SW 1271 (cell line): Measurements from ENCODE around the gene STAG3.

Experiments used
- DNase-seq, 2 experiments: peaks; one replicate each; lab custom pipeline; 2025; lab: John Stamatoyannopoulos, UW

Gene STAG3

GRCh38 chr7:100155553-100156317 is 22.0 kb upstream of the STAG3 start:
- no peak for DNase-seq

DNA sequence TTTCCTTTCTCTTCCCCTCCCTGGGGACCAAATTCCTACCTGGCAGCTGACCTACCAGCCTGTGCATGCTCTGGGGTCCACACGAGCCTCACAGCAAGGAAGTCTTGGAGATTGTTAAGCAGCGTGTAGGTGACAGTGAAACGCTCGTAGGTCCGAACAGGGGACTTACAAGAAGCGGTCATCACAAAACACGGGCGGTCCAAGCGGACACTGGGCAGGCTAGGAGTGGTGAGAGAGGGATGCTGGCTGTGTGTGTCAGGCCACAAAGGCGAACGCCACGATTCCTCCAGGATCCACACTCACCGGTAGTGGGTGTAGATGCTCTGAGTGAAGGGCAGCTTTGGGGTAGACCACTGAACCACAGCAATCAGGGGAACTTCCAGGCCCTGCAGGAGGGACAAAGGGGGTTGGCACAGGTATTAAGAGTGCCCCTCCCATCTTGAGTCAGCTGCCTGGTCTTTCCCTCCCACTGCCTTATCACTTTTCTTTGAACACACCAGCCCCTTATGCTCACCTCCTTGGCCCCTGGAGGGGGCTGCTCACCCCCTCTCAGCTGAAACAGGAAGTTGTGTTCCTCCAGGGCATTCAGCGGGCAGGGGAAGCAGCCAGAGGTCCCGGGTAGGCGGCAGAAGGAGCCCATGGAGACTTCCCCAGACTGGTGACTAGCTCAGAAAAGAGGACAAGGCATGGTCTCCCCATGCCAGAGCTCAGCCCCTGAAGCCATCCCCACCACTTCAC is 21.2 kb upstream of the STAG3 start:
- no peak for DNase-seq

DNA sequence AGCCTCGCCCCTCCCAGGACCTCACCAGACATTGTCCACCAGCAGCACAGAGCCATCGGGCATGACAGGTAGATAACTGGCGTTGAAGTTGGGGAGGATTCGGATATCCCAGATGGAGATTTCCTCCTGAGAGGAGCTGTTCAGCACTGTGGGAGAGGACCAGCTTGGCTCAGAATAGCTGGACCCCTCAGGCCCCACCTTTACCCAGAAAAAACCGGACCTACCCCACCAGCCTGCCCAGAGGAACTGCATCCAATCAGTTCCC is 20.7 kb upstream of the STAG3 start:
- DNase-seq, result no peak

DNA sequence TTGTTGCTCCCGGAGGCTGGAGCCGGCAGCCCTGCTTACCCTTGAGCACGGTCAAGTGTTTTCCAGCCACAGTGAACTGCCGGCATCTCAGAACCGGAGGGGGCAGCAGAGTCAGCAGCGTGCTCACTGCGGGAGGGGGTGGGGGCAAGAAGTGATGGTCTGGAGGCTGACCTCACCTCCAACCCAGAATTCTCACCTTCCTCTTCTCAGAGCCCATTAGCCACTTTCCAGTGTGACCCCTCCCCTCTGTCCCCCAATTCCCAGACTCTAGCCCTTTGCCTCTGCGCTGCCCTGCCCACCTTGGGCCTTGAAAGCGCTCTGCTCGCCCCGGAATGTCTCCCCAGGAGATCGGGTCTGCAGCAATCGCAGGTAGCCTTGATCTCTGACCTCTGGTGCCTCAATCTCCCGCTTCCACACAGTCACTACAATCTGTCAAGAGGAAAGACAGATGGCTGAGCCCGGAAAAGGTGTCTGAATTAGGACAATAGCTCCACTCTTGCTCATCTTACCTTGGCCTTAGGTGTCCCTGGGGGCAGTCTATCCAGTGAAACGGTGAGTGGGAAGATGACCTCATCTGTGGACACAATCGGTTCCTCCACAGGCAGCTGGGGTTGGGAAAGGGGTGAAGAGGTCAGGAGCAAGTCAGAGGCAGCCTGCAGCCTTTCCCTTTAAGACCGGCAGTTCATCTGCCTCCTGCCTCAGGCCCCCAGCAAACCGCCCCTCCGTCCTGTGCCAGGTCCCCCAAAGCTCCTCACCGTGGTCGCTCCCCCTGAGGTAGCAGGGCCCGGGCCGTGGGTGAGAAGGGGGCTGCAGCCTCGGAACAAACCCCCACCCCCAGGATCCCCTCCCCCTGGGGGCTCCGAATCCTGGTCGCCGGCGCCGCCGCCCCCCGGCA is 20.1 kb upstream of the STAG3 start:
- peak in 1 of 2 experiments; percentile 30 for DNase-seq

DNA sequence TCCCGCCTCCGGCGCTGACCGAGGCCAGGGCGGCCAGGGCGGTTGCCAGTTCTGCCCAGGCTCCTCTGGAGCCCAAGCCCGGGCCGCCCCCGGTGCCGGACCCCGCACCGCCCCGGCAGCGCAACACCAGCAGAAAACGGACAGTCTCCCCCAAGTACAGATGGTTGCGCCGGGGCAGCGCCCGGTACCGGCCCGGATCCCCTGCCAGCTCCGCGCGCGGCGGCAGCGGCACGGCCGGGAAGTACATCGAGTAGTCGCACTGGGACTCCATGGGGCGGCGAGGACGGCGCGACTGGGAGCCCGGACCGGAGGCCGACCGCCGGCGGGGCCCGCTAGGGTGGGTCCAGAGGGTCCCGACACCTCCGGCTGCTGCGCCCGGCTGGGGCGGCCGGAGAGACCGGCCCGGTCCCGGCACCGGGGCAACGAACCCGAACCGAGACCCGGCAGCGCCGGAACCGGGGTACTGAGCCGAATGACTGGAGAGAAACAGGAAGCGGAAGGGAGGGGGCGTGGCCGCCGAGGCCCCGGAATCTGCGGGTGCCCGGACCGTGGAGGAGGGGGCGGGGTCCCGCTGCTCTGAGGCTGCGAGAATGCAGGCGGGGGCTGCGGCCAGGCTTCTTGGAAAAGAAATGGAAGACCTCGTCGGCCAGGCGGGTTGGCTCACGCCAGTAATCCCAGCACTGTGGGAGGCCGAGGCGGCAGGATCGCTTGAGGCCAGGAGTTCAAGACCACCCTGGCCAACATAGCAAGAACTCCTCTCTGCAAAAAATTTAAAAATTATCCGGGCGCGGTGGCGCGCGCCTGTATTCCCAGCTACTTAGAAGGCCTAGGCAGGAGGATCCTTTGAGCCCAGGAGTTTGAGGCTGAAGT is 19.3 kb upstream of the STAG3 start, which contains the start of gene TRAPPC14:
TRAPPC14 (minus strand) TSS at position 495 of the 870 bp plus-strand sequence; CDS start at position 271, 224 bp downstream.
- DNase-seq, result peak in 1 of 2 experiments; percentile 79

- DNase-seq, result no peak
Measured at GRCh38 chr7:100159099-100159623, 18.6 kb upstream of the STAG3 start.

- no peak for DNase-seq
Measured at GRCh38 chr7:100160067-100160466, 17.7 kb upstream of the STAG3 start.

- no peak for DNase-seq
Measured at GRCh38 chr7:100163006-100163531, 14.6 kb upstream of the STAG3 start.

DNA sequence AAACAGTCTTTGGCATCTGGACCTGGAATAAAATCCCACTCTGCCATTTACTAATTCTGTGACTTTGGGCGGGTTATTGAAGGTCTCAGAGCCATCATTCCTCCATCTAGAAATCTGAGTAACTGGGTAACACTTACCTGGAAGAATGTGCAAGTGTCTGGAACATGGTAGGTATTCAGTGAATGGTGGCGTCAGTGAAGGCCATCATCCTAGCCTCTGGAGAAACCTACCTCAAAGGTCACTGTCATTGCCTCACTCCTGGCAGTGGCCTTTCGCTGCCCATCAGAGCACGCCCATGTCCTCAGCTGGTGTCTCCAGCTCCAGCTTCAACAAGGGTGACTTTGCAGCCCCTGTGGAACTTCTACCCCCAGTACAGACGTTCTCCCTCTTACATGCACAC is 13.8 kb upstream of the STAG3 start:
- DNase-seq, result no peak

- DNase-seq, result no peak
Measured at GRCh38 chr7:100166317-100166940, 11.3 kb upstream of the STAG3 start.

GRCh38 chr7:100166970-100167911 is 10.5 kb upstream of the STAG3 start:
- no peak for DNase-seq

DNA sequence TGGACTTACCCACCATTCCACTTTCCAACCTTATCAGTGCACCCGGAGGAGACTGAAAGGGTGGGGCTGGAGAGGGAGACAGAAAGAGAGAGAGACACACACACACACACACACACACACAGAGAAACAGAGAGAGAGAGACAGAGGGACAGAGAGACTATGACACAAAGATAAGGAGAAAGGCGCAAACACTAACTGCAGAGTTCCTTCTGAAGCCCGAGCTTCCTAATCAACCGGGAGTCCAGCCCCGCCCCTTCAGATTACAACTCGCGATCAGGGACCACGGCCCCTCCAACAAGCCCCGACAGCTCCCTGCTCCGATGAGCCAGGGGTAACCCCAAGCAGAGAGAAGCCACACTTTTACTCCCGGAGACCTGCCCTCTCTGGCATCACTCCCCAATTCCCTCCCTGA is 9.8 kb upstream of the STAG3 start:
- DNase-seq, result no peak

GRCh38 chr7:100169147-100169850 is 8.4 kb upstream of the STAG3 start:
- DNase-seq, result no peak

- no peak for DNase-seq
Measured at GRCh38 chr7:100170101-100170897, 7.4 kb upstream of the STAG3 start.

GRCh38 chr7:100171087-100171681 is 6.5 kb upstream of the STAG3 start:
- DNase-seq, result no peak

- no peak for DNase-seq
Measured at GRCh38 chr7:100171840-100172239, 5.9 kb upstream of the STAG3 start.

DNA sequence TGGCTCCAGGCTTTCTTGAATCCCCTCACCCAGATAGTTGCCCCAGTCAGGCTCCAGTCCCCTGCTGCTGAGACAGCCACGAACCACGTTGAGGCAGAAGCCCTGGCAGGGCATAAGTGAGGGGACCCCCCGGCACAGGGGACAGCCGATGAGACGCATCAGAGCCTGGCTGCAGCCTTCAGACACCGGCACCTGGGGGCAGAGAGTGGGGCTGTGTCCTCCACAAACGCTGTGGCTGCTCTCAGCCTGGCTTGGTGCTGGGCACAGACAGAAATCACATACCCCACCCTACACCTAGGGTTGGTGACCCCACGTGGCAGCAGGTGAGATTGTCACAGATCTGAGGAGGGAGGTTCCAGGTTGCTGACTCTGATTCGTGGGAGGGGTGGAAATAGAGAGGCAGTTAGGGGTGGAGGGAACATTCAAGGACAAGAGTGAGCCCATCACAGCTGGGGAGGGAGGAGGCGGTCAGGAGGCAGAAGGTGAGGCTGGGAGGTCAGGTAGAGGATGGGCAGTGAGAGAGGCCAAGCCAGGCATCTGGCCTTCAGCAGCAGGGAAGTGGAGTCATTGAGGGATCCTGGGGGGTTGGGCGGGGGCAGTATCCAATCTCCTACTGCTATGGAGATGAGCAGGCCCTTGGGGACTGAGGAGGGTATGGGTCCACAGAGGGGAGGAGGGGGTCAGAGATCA is 3.8 kb upstream of the STAG3 start:
- no peak for DNase-seq
